ENCODE results near the gene MYH14. TPM values are rescaled to one million over a fixed set of nuclear protein-coding genes. Genes with fewer than 3 reads are reported as not detected.

MYH14 gene
- total RNA-seq, 1 experiment from 2014 or later = 0.84 TPM

GRCh38 chr19:50325310-50326100, 122.1 kb downstream of the MYH14 start:
- no TSS peak for BruUV-seq (replicated peaks)
- Histone ChIP-seq H3K4me3 (ENCODE audit: low read depth, low read length, poor library complexity, severe bottlenecking) (peak overlapping the region; percentile 30), H3K27ac (ENCODE audit: low read depth, low read length, poor library complexity, severe bottlenecking) (no peak overlapping the region), H3K9me3 (ENCODE audit: low read depth, low read length, poor library complexity, severe bottlenecking) (no peaks in the 10 kb centered on the region), H3K4me1 (ENCODE audit: insufficient read depth, low read length, poor library complexity, severe bottlenecking) (peaks cover 9% of the 10 kb centered on the region), H3K36me3 (ENCODE audit: insufficient read depth, low read length, poor library complexity, severe bottlenecking) (no peaks in the 10 kb centered on the region), H3K27me3 (replicated peaks; ENCODE audit: insufficient read depth, low read depth, low read length, poor library complexity) (peaks cover 25% of the 10 kb centered on the region)
- intact Hi-C loops (cut with micrococcal nuclease; ENCODE audit: unreplicated experiment) = no loop called here
- peak; percentile 86 for DNase-seq (ENCODE audit: low spot score)
- no peak for TF ChIP-seq CTCF (conservative IDR thresholded peaks at IDR 0.05; ENCODE audit: low read depth, low read length)
- TF ChIP-seq EZH2 (IDR thresholded peaks at IDR 0.05; ENCODE audit: borderline replicate concordance, low read depth, low read length, poor library complexity, severe bottlenecking) = no peak
- CTCF ChIA-PET = interaction anchor here (0.9 kb wide), 1 partner anchor 32 kb away, joined by 3 read pairs; no protein-coding TSS in a partner anchor
- POLR2A ChIA-PET (ENCODE audit: low non-redundant PET) = no interaction called here

DNA sequence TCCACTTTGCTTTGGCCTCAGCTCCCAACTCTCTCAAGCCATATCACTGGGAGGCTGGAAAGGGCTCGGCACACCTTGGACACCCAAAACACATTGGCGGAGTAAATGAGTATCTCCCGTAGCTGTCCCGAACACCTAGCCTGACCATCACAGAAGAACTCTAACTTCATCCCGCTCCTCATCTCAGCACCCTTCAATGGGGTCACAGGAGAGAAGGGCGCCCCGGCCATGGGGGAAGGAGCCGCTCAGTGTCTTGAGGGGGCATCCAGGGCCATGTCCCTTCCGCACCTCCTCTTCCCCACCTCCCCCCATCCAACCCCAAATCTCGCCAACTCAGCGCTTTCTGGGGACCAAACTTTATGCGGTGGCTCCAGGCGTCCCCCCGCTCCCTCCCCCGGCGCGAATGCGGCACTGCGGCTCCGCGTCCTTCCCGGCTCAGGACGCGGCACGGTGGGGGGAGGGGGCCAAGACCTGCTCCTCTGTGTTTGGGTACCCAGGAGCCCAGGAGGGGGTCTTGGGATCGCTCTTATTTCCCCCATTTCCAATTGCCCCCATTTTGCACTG, 122.8 kb downstream of the MYH14 start:
- Histone ChIP-seq H3K4me1 (ENCODE audit: insufficient read depth, low read length, poor library complexity, severe bottlenecking) (peaks cover 9% of the 10 kb centered on the region), H3K27me3 (replicated peaks; ENCODE audit: insufficient read depth, low read depth, low read length, poor library complexity) (peaks cover 25% of the 10 kb centered on the region), H3K9me3 (ENCODE audit: low read depth, low read length, poor library complexity, severe bottlenecking) (no peaks in the 10 kb centered on the region), H3K27ac (ENCODE audit: low read depth, low read length, poor library complexity, severe bottlenecking) (no peak overlapping the region), H3K36me3 (ENCODE audit: insufficient read depth, low read length, poor library complexity, severe bottlenecking) (no peaks in the 10 kb centered on the region), H3K4me3 (ENCODE audit: low read depth, low read length, poor library complexity, severe bottlenecking) (peak overlapping the region; percentile 30)
- intact Hi-C loops (cut with micrococcal nuclease; ENCODE audit: unreplicated experiment) = no loop called here
- BruUV-seq (replicated peaks) = TSS peak; percentile 32
- TF ChIP-seq EZH2 (IDR thresholded peaks at IDR 0.05; ENCODE audit: borderline replicate concordance, low read depth, low read length, poor library complexity, severe bottlenecking) (no peak), CTCF (conservative IDR thresholded peaks at IDR 0.05; ENCODE audit: low read depth, low read length) (no peak)
- POLR2A ChIA-PET (ENCODE audit: low non-redundant PET) = no interaction called here
- no peak for DNase-seq (ENCODE audit: low spot score)
- CTCF ChIA-PET = interaction anchor here (0.9 kb wide), 1 partner anchor 31 kb away, joined by 3 read pairs; no protein-coding TSS in a partner anchor

GRCh38 chr19:50327013-50327412, 123.6 kb downstream of the MYH14 start:
- Histone ChIP-seq H3K27me3 (replicated peaks; ENCODE audit: insufficient read depth, low read depth, low read length, poor library complexity) (peaks cover 25% of the 10 kb centered on the region), H3K36me3 (ENCODE audit: insufficient read depth, low read length, poor library complexity, severe bottlenecking) (no peaks in the 10 kb centered on the region), H3K27ac (ENCODE audit: low read depth, low read length, poor library complexity, severe bottlenecking) (no peak overlapping the region), H3K4me3 (ENCODE audit: low read depth, low read length, poor library complexity, severe bottlenecking) (no peak overlapping the region), H3K9me3 (ENCODE audit: low read depth, low read length, poor library complexity, severe bottlenecking) (no peaks in the 10 kb centered on the region), H3K4me1 (ENCODE audit: insufficient read depth, low read length, poor library complexity, severe bottlenecking) (peaks cover 9% of the 10 kb centered on the region)
- no peak for TF ChIP-seq CTCF (conservative IDR thresholded peaks at IDR 0.05; ENCODE audit: low read depth, low read length)
- TF ChIP-seq EZH2 (IDR thresholded peaks at IDR 0.05; ENCODE audit: borderline replicate concordance, low read depth, low read length, poor library complexity, severe bottlenecking) = no peak
- ChIA-PET POLR2A (ENCODE audit: low non-redundant PET) (no interaction called here), CTCF (no interaction called here)
- intact Hi-C loops (cut with micrococcal nuclease; ENCODE audit: unreplicated experiment) = no loop called here
- BruUV-seq (replicated peaks) = no TSS peak
- DNase-seq (ENCODE audit: low spot score) = no peak

All from A673 (cell line).